ENCODE results near the gene TMEM63B.
"Not testable (repeated sequence)": the region's sequence is repeated elsewhere in the genome, so short reads cannot be mapped to it uniquely, and the experiment has no call there.

The TMEM63B gene

GRCh38 chr6:44189257-44189656 lies 61.9 kb downstream of the TMEM63B start:
- FAIRE-seq (no peak), DNase-seq (ENCODE audit: low spot score) (no peak)

GRCh38 chr6:44190715-44191114 lies 63.4 kb downstream of the TMEM63B start:
- FAIRE-seq, result no peak
- no peak for DNase-seq (ENCODE audit: low spot score)

- FAIRE-seq (no peak), DNase-seq (ENCODE audit: low spot score) (no peak)
Measured at GRCh38 chr6:44192428-44193041, 65.2 kb downstream of the TMEM63B start.

- no peak for DNase-seq (ENCODE audit: low spot score)
- FAIRE-seq, result no peak
Measured at GRCh38 chr6:44193307-44193910, 66.1 kb downstream of the TMEM63B start.

- FAIRE-seq (no peak), DNase-seq (ENCODE audit: low spot score) (no peak)
Measured at GRCh38 chr6:44194326-44194725, 67.0 kb downstream of the TMEM63B start.

GRCh38 chr6:44196351-44196750 lies 69.0 kb downstream of the TMEM63B start:
- not testable (repeated sequence) for FAIRE-seq; DNase-seq (ENCODE audit: low spot score)

GRCh38 chr6:44198684-44199083 lies 71.3 kb downstream of the TMEM63B start:
- FAIRE-seq (no peak), DNase-seq (ENCODE audit: low spot score) (no peak)

- FAIRE-seq, result no peak
Measured at GRCh38 chr6:44199883-44200282, 72.5 kb downstream of the TMEM63B start.

GRCh38 chr6:44201200-44201599 lies 73.8 kb downstream of the TMEM63B start:
- DNase-seq (ENCODE audit: low spot score) (no peak), FAIRE-seq (no peak)

More at GRCh38 chr6:44199883-44200282, 72.5 kb downstream of the TMEM63B start:
- DNase-seq (ENCODE audit: low spot score), result no peak

- no peak for FAIRE-seq
- DNase-seq (ENCODE audit: low spot score), result no peak
Measured at GRCh38 chr6:44201638-44202303, 74.4 kb downstream of the TMEM63B start.

GRCh38 chr6:44202332-44202971 lies 75.1 kb downstream of the TMEM63B start:
- DNase-seq (ENCODE audit: low spot score) (no peak), FAIRE-seq (no peak)

GRCh38 chr6:44202972-44203750 lies 75.8 kb downstream of the TMEM63B start:
- DNase-seq (ENCODE audit: low spot score), result no peak

GRCh38 chr6:44203955-44204354 lies 76.6 kb downstream of the TMEM63B start:
- DNase-seq (ENCODE audit: low spot score) (no peak), FAIRE-seq (no peak)

More at GRCh38 chr6:44202972-44203750, 75.8 kb downstream of the TMEM63B start:
- no peak for FAIRE-seq

Data from RCC 7860 (cell line).